GM23248 (cell line): ENCODE data around the gene WNT10A. TPM values are rescaled to one million over a fixed set of nuclear protein-coding genes. Genes with fewer than 3 reads are reported as not detected.

ENCODE experiments used
- DNase-seq: peaks from one replicate; pipeline ENCODE4 v3.0.0-alpha.2; 2015
- H2AFZ ChIP-seq: fragments of 200-600 bp; sonication (generic); 2 replicates; pipeline ENCODE4 v1.6.1; 2016; ENCODE audit warnings: antibody characterized with exemption
- H3F3A ChIP-seq: fragments of 200-600 bp; sonication (generic); 2 replicates; pipeline ENCODE4 v1.6.1; 2016; ENCODE audit warnings: mild to moderate bottlenecking, antibody characterized with exemption, mixed run types; ENCODE audit not compliant: insufficient read depth
- H3K27ac ChIP-seq: fragments of 200-600 bp; sonication (generic); 2 replicates; pipeline ENCODE4 v1.5.1; 2016; ENCODE audit warnings: mild to moderate bottlenecking
- H3K27me3 ChIP-seq: fragments of 200-600 bp; sonication (generic); replicated peaks from 2 replicates; pipeline ENCODE4 v1.6.1; 2016; ENCODE audit warnings: mild to moderate bottlenecking; ENCODE audit not compliant: insufficient read depth
- H3K36me3 ChIP-seq: fragments of 200-600 bp; sonication (generic); 2 replicates; pipeline ENCODE4 v1.6.1; 2016; ENCODE audit warnings: low read depth, mild to moderate bottlenecking
- H3K4me1 ChIP-seq: fragments of 200-600 bp; sonication (generic); 2 replicates; pipeline ENCODE4 v1.6.1; 2016; ENCODE audit warnings: mild to moderate bottlenecking; ENCODE audit not compliant: insufficient read depth
- H3K4me2 ChIP-seq: fragments of 200-600 bp; sonication (generic); one replicate; pipeline ENCODE4 v1.6.1; 2016; ENCODE audit warnings: mild to moderate bottlenecking; ENCODE audit not compliant: unreplicated experiment
- H3K4me3 ChIP-seq: fragments of 200-600 bp; sonication (generic); 2 replicates; pipeline ENCODE4 v1.5.1; 2016; ENCODE audit warnings: mild to moderate bottlenecking
- H3K79me2 ChIP-seq: fragments of 200-600 bp; sonication (generic); 2 replicates; pipeline ENCODE4 v1.6.1; 2016; ENCODE audit warnings: mild to moderate bottlenecking; ENCODE audit not compliant: insufficient read depth
- H3K9ac ChIP-seq: fragments of 200-600 bp; sonication (generic); 2 replicates; pipeline ENCODE4 v1.6.1; 2016; ENCODE audit warnings: mild to moderate bottlenecking
- H3K9me2 ChIP-seq: fragments of 200-600 bp; sonication (generic); 2 replicates; pipeline ENCODE4 v1.6.1; 2016; ENCODE audit warnings: mixed run types, mild to moderate bottlenecking, moderate library complexity; ENCODE audit not compliant: insufficient read depth
- H3K9me3 ChIP-seq: fragments of 200-600 bp; sonication (generic); one replicate; pipeline ENCODE4 v1.6.1; 2017; ENCODE audit warnings: low read depth
- H4K20me1 ChIP-seq: fragments of 200-600 bp; sonication (generic); 2 replicates; pipeline ENCODE4 v1.6.0; 2016; ENCODE audit not compliant: insufficient read depth
- EZH2 ChIP-seq: fragments of 200-600 bp; sonication (generic); IDR thresholded peaks from 2 replicates; pipeline ENCODE4 v1.6.1; 2018; ENCODE audit warnings: antibody characterized with exemption, mild to moderate bottlenecking; ENCODE audit not compliant: insufficient read depth, poor library complexity, severe bottlenecking
- EZH2phosphoT487 ChIP-seq: fragments of 200-600 bp; sonication (generic); IDR thresholded peaks from 2 replicates; pipeline ENCODE4 v1.6.1; 2018; ENCODE audit warnings: antibody characterized with exemption, moderate library complexity, mild to moderate bottlenecking, low read depth; ENCODE audit not compliant: insufficient read depth
- WGBS, 2 experiments: methylation state at CpG; one replicate each; pipeline ENCODE4 v1.1.6; 2015 to 2017; ENCODE audit warnings: low lambda C conversion rate in 2 of 2, low coverage in 1 of 2; ENCODE audit errors: missing lambda C conversion rate in 2 of 2; 5-methylcytosine and 5-hydroxymethylcytosine counted together
- in situ Hi-C: fragments of 300-500 bp; cut with MboI; formaldehyde crosslinking; loops from 2 replicates; pipeline ENCODE4 v1.15.0; 2020
- polyA plus RNA-seq: library from polyadenylated mRNA; unstranded; fragments of >200 nt; fragmentation: Nextera tagmentation; extraction: Ambion mirVana; gene quantifications from 2 replicates; pipeline ENCODE4 v1.2.1, GENCODE V29; 2016
- total RNA-seq: library from RNA; depleted of rRNA; stranded (reverse); fragments of >200 nt; shearing (Covaris generic); gene quantifications from 2 replicates; pipeline ENCODE4 v1.2.3, GENCODE V29; 2014

WNT10A gene
- total and polyA plus RNA-seq, 2 experiments from 2014 or later, result not detected

GRCh38 chr2:218860950-218861381, 19.7 kb upstream of the WNT10A start:
- Histone ChIP-seq H3K9ac (no peak overlapping the region), H3K4me3 (no peak overlapping the region), H3K27me3 (peaks cover 60% of the 10 kb centered on the region), H3K79me2 (no peaks in the 10 kb centered on the region), H2AFZ (no peak overlapping the region), H3K27ac (no peak overlapping the region), H3K4me1 (no peaks in the 10 kb centered on the region), H3K36me3 (no peaks in the 10 kb centered on the region), H3F3A (no peaks in the 10 kb centered on the region), H3K9me2 (no peaks in the 10 kb centered on the region), H4K20me1 (no peaks in the 10 kb centered on the region), H3K9me3 (no peaks in the 10 kb centered on the region), H3K4me2 (no peak overlapping the region)
- 13 to 15% methylated on average over 21 of the region's 21 CpGs for WGBS, 2 experiments
- in situ Hi-C loops, result no loop called here
- TF ChIP-seq EZH2phosphoT487, result no peak
- no peak for DNase-seq

DNA sequence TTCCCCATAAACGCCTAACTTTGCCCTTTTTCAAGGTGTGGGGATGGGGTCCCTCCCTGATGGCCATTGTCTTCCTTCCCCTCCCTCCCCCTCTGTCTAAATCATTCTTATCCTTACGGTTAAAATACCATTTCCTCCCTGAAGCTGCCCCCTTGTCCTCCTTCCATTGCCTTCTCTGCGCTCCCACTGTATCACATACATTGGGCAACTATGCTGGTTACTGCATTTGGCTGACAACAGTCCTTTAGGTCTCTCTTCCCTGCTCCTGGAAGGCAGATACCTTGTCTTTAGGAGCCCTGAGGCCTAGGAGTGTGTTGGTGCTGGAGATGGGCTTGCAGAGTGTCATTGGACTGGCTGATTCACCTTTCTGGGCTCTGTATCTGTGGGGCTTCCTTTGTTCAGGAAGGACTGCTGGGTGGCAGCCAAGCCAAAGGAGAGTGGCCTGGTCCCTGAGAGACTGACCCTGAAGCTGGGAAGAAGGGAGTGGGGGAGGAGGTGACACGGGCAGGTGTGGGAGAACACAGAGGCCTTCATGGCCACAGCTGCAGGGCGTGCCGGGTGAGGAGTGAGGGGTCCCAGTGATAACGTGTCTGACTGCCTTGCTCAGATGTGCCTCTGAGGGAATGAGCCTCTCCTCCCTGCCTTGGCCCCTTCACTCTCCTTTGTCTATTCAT, 18.9 kb upstream of the WNT10A start:
- DNase-seq, result no peak
- Histone ChIP-seq H3F3A (no peaks in the 10 kb centered on the region), H3K9me3 (no peaks in the 10 kb centered on the region), H3K9ac (no peak overlapping the region), H3K4me3 (no peak overlapping the region), H3K4me1 (no peaks in the 10 kb centered on the region), H4K20me1 (no peaks in the 10 kb centered on the region), H3K9me2 (no peaks in the 10 kb centered on the region), H3K79me2 (no peaks in the 10 kb centered on the region), H3K36me3 (no peaks in the 10 kb centered on the region), H2AFZ (no peak overlapping the region), H3K4me2 (no peak overlapping the region), H3K27ac (no peak overlapping the region), H3K27me3 (peaks cover 64% of the 10 kb centered on the region)
- 90 to 91% methylated on average over 7 of the region's 7 CpGs for WGBS, 2 experiments
- in situ Hi-C loops, result no loop called here
- TF ChIP-seq EZH2 (no peak), EZH2phosphoT487 (no peak)

DNA sequence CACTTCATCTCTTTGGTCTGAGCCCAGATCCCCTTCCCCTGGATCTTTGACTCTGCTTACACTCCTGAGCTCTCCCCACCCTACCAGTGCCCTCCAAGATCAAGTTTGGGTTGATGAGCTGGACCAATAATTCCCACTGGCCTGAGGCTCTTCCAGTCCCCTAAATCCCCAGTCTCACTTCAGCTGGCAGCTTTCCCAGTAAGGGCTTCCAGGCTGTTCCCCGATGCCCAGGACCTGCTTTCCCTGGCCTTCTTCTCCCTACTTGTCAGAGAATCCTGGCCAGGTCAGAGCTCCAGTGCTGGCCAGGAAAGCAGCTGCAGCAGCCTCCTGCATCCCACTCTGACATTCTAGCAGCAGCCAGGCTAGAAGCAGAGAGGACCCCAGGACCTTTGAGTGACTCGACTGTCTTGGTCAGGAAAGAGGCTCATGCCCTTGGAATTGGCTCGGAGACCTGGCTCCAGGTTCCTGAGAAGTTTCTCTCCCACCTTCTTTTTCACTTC, 17.6 kb upstream of the WNT10A start:
- 70 to 74% methylated on average over 3 of the region's 3 CpGs for WGBS, 2 experiments
- no peaks in the 10 kb centered on the region for H3K4me1 ChIP-seq

DNA sequence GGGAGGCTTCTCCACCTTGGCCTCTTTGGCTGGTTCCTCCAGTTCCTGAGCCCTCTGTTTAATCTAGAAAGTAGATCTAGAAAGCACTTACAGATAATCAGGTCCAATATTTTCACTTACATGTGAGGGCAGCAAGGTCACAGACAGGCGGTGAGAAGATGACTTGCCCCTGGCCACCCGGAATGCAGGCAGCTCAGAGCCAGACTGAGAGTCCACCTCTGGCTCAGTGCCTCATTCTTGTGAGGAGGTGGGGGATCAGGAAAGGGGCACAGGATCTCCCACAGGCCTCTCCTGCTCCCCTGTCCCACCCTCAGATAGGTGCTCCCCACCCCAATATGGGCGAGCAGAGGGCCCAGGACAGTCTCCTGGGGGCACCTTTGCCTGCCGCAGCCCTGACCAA, 15.3 kb upstream of the WNT10A start:
- Histone ChIP-seq H3K9me3 (no peaks in the 10 kb centered on the region), H4K20me1 (no peaks in the 10 kb centered on the region), H3K9me2 (no peaks in the 10 kb centered on the region), H3K27me3 (peaks cover 72% of the 10 kb centered on the region), H3K9ac (no peak overlapping the region), H3K27ac (no peak overlapping the region), H3F3A (no peaks in the 10 kb centered on the region), H3K36me3 (no peaks in the 10 kb centered on the region), H3K79me2 (no peaks in the 10 kb centered on the region), H3K4me1 (no peaks in the 10 kb centered on the region), H3K4me3 (no peak overlapping the region), H3K4me2 (no peak overlapping the region), H2AFZ (no peak overlapping the region)
- in situ Hi-C loops, result no loop called here
- TF ChIP-seq EZH2 (no peak), EZH2phosphoT487 (no peak)
- DNase-seq, result no peak
- WGBS, 2 experiments, result 62 to 64% methylated on average over 4 of the region's 4 CpGs

More for the DNA sequence above, 17.6 kb upstream of the WNT10A start:
- no peak for TF ChIP-seq EZH2phosphoT487
- no peak for TF ChIP-seq EZH2
- no peaks in the 10 kb centered on the region for H3F3A ChIP-seq
- H3K79me2 ChIP-seq, result no peaks in the 10 kb centered on the region
- H3K27ac ChIP-seq, result no peak overlapping the region
- no peak for DNase-seq
- H3K9ac ChIP-seq, result no peak overlapping the region
- in situ Hi-C loops, result no loop called here
- no peaks in the 10 kb centered on the region for H3K9me2 ChIP-seq
- no peaks in the 10 kb centered on the region for H3K9me3 ChIP-seq
- H4K20me1 ChIP-seq, result no peaks in the 10 kb centered on the region
- no peak overlapping the region for H3K4me2 ChIP-seq
- no peak overlapping the region for H3K4me3 ChIP-seq
- H2AFZ ChIP-seq, result no peak overlapping the region
- H3K27me3 ChIP-seq, result peaks cover 69% of the 10 kb centered on the region
- no peaks in the 10 kb centered on the region for H3K36me3 ChIP-seq

GRCh38 chr2:218865999-218866398, 14.7 kb upstream of the WNT10A start:
- no peak for TF ChIP-seq EZH2
- Histone ChIP-seq H3K27me3 (peaks cover 72% of the 10 kb centered on the region), H3K36me3 (no peaks in the 10 kb centered on the region), H3K4me1 (no peaks in the 10 kb centered on the region), H3K4me3 (no peak overlapping the region), H3K9me2 (no peaks in the 10 kb centered on the region), H4K20me1 (no peaks in the 10 kb centered on the region), H2AFZ (no peak overlapping the region), H3K79me2 (no peaks in the 10 kb centered on the region), H3K9me3 (no peaks in the 10 kb centered on the region), H3K9ac (no peak overlapping the region), H3F3A (no peaks in the 10 kb centered on the region), H3K27ac (no peak overlapping the region), H3K4me2 (no peak overlapping the region)
- 43 to 53% methylated on average over 1 to 6 of the region's 6 CpGs for WGBS, 2 experiments
- in situ Hi-C loops, result no loop called here
- DNase-seq, result no peak
